Mesendoderm (in vitro differentiated cells): ENCODE data around the gene PPP2R3B.
A peak's percentile ranks its signal among the peaks of the same experiment; 100 is the strongest.

ENCODE experiments used
- DNase-seq: peaks from one replicate; pipeline ENCODE4 v3.0.0; 2013
- H2AK5ac ChIP-seq: 2 replicates; pipeline ENCODE4 v1.6.1; 2013; ENCODE audit warnings: low read length, inconsistent platforms
- H2BK120ac ChIP-seq: 2 replicates; pipeline ENCODE4 v1.6.1; 2013; ENCODE audit warnings: low read depth, mild to moderate bottlenecking, low read length, moderate library complexity, mixed read lengths
- H2BK15ac ChIP-seq: replicated peaks from 2 replicates; pipeline ENCODE4 v1.6.1; 2013; ENCODE audit warnings: low read depth, mild to moderate bottlenecking, moderate library complexity
- H2BK5ac ChIP-seq: 2 replicates; pipeline ENCODE4 v1.6.1; 2013; ENCODE audit warnings: low read length, inconsistent platforms
- H3K18ac ChIP-seq: 2 replicates; pipeline ENCODE4 v1.6.1; 2013; ENCODE audit warnings: mild to moderate bottlenecking, low read length, mixed read lengths
- H3K23ac ChIP-seq: one replicate; pipeline ENCODE4 v1.6.1; 2013; ENCODE audit warnings: low read length
- H3K27ac ChIP-seq: 2 replicates; pipeline ENCODE4 v1.5.1; 2013; ENCODE audit warnings: low read depth, mild to moderate bottlenecking, inconsistent platforms, low read length, moderate library complexity
- H3K27me3 ChIP-seq: 2 replicates; pipeline ENCODE4 v1.6.1; 2013; ENCODE audit warnings: low read length, control low read depth, mild to moderate bottlenecking, inconsistent platforms; ENCODE audit not compliant: insufficient read depth, poor library complexity
- H3K36me3 ChIP-seq: 2 replicates; pipeline ENCODE4 v1.6.1; 2013; ENCODE audit warnings: low read length, inconsistent platforms; ENCODE audit not compliant: control insufficient read depth, insufficient read depth
- H3K4ac ChIP-seq: one replicate; pipeline ENCODE4 v1.6.1; 2013; ENCODE audit warnings: low read depth, mild to moderate bottlenecking, low read length, moderate library complexity
- H3K4me1 ChIP-seq: 2 replicates; pipeline ENCODE4 v1.6.1; 2013; ENCODE audit warnings: low read depth, low read length, inconsistent platforms; ENCODE audit not compliant: control insufficient read depth
- H3K4me2 ChIP-seq: 2 replicates; pipeline ENCODE4 v1.6.1; 2013; ENCODE audit warnings: low read length
- H3K4me3 ChIP-seq: 2 replicates; pipeline ENCODE4 v1.5.1; 2013; ENCODE audit warnings: mild to moderate bottlenecking, low read length
- H3K56ac ChIP-seq: one replicate; pipeline ENCODE4 v1.6.1; 2013; ENCODE audit warnings: low read length
- H3K79me1 ChIP-seq: 2 replicates; pipeline ENCODE4 v1.6.1; 2013; ENCODE audit warnings: low read length, inconsistent platforms
- H3K79me2 ChIP-seq: 2 replicates; pipeline ENCODE4 v1.6.1; 2013; ENCODE audit warnings: mild to moderate bottlenecking, low read length; ENCODE audit not compliant: control insufficient read depth, insufficient read depth
- H3K9ac ChIP-seq: 2 replicates; pipeline ENCODE4 v1.6.1; 2013; ENCODE audit warnings: low read length, inconsistent platforms
- H4K5ac ChIP-seq: one replicate; pipeline ENCODE4 v1.6.1; 2013; ENCODE audit warnings: low read length
- H4K8ac ChIP-seq: one replicate; pipeline ENCODE4 v1.6.1; 2013; ENCODE audit warnings: low read depth, mild to moderate bottlenecking, control low read depth, low read length, moderate library complexity
- WGBS: extraction: QIAGEN DNeasy Blood & Tissue Kit; methylation state at CpG from one replicate; pipeline ENCODE4 v1.1.7; 2013; ENCODE audit warnings: low lambda C conversion rate, missing lambda C conversion rate; ENCODE audit not compliant: insufficient coverage; ENCODE audit errors: extremely low coverage; 5-methylcytosine and 5-hydroxymethylcytosine counted together

PPP2R3B gene

GRCh38 chrX:375181-376036 lies 11.3 kb downstream of the PPP2R3B start:
- no peak overlapping the region for H3K27ac ChIP-seq
- no peak overlapping the region for H3K4ac ChIP-seq
- no peak overlapping the region for H3K18ac ChIP-seq
- no peaks in the 10 kb centered on the region for H3K4me1 ChIP-seq
- no peak overlapping the region for H2BK15ac ChIP-seq
- no peak overlapping the region for H3K56ac ChIP-seq
- no peak overlapping the region for H3K9ac ChIP-seq
- DNase-seq: no peak
- no peaks in the 10 kb centered on the region for H3K36me3 ChIP-seq
- no peak overlapping the region for H2BK5ac ChIP-seq
- no peak overlapping the region for H3K23ac ChIP-seq
- H3K27me3 ChIP-seq: peaks cover 7% of the 10 kb centered on the region
- H4K8ac ChIP-seq: no peak overlapping the region
- H2BK120ac ChIP-seq: no peak overlapping the region
- H3K79me1 ChIP-seq: peaks cover 13% of the 10 kb centered on the region
- no peak overlapping the region for H3K4me2 ChIP-seq
- H3K79me2 ChIP-seq: peaks cover 12% of the 10 kb centered on the region
- H2AK5ac ChIP-seq: no peak overlapping the region
- no CpG with 5 or more reads among the region's 38 CpGs for WGBS
- no peak overlapping the region for H4K5ac ChIP-seq
- no peak overlapping the region for H3K4me3 ChIP-seq

GRCh38 chrX:374596-374995 lies 12.1 kb downstream of the PPP2R3B start:
- Histone ChIP-seq H3K27me3 (peaks cover 7% of the 10 kb centered on the region), H4K8ac (no peak overlapping the region), H3K4me2 (no peak overlapping the region), H3K79me2 (peaks cover 11% of the 10 kb centered on the region), H3K36me3 (no peaks in the 10 kb centered on the region), H2BK120ac (no peak overlapping the region), H3K23ac (peak overlapping the region; percentile 24), H3K27ac (no peak overlapping the region), H2BK15ac (no peak overlapping the region), H3K56ac (no peak overlapping the region), H4K5ac (no peak overlapping the region), H2BK5ac (no peak overlapping the region), H3K9ac (peak overlapping the region; percentile 16), H2AK5ac (no peak overlapping the region), H3K4me1 (no peaks in the 10 kb centered on the region), H3K4ac (no peak overlapping the region), H3K18ac (no peak overlapping the region), H3K4me3 (no peak overlapping the region), H3K79me1 (peaks cover 10% of the 10 kb centered on the region)
- WGBS: no CpG with 5 or more reads among the region's 21 CpGs
- no peak for DNase-seq

GRCh38 chrX:373641-374471 lies 12.9 kb downstream of the PPP2R3B start:
- peaks cover 7% of the 10 kb centered on the region for H3K27me3 ChIP-seq
- no peak overlapping the region for H2AK5ac ChIP-seq
- H3K79me2 ChIP-seq: peaks cover 6% of the 10 kb centered on the region
- H3K27ac ChIP-seq: no peak overlapping the region
- no peak overlapping the region for H2BK120ac ChIP-seq
- no peak overlapping the region for H4K8ac ChIP-seq
- peak overlapping the region; percentile 90 for H3K56ac ChIP-seq
- H3K18ac ChIP-seq: no peak overlapping the region
- peak overlapping the region; percentile 87 for H3K4me2 ChIP-seq
- peak overlapping the region; percentile 72 for H3K9ac ChIP-seq
- H3K4me1 ChIP-seq: no peaks in the 10 kb centered on the region
- H4K5ac ChIP-seq: no peak overlapping the region
- H3K36me3 ChIP-seq: no peaks in the 10 kb centered on the region
- no CpG with 5 or more reads among the region's 93 CpGs for WGBS
- peak overlapping the region; percentile 53 for H3K4me3 ChIP-seq
- H2BK5ac ChIP-seq: no peak overlapping the region
- no peak overlapping the region for H3K23ac ChIP-seq
- no peak overlapping the region for H3K4ac ChIP-seq
- peak; percentile 59 for DNase-seq
- no peak overlapping the region for H2BK15ac ChIP-seq
- H3K79me1 ChIP-seq: peaks cover 5% of the 10 kb centered on the region

- Histone ChIP-seq H3K56ac (peak overlapping the region; percentile 67), H3K23ac (no peak overlapping the region), H2BK5ac (no peak overlapping the region), H3K36me3 (no peaks in the 10 kb centered on the region), H3K79me1 (peaks cover 2% of the 10 kb centered on the region), H4K5ac (no peak overlapping the region), H3K4ac (no peak overlapping the region), H3K18ac (no peak overlapping the region), H3K4me3 (no peak overlapping the region), H2BK15ac (no peak overlapping the region), H3K27me3 (peaks cover 7% of the 10 kb centered on the region), H3K27ac (no peak overlapping the region), H3K9ac (peak overlapping the region; percentile 72), H2BK120ac (no peak overlapping the region), H3K4me2 (peak overlapping the region; percentile 27), H3K79me2 (peaks cover 1% of the 10 kb centered on the region), H4K8ac (no peak overlapping the region), H2AK5ac (no peak overlapping the region), H3K4me1 (no peaks in the 10 kb centered on the region)
- DNase-seq: no peak
- no CpG with 5 or more reads among the region's 63 CpGs for WGBS
Measured at GRCh38 chrX:372856-373640, 13.7 kb downstream of the PPP2R3B start.

- Histone ChIP-seq H3K27me3 (peaks cover 7% of the 10 kb centered on the region), H3K56ac (no peak overlapping the region), H3K36me3 (no peaks in the 10 kb centered on the region), H3K9ac (no peak overlapping the region), H3K79me2 (peaks cover 1% of the 10 kb centered on the region), H3K4me1 (no peaks in the 10 kb centered on the region), H3K4me2 (no peak overlapping the region), H3K79me1 (peaks cover 2% of the 10 kb centered on the region), H3K23ac (no peak overlapping the region), H4K5ac (no peak overlapping the region), H3K4ac (no peak overlapping the region), H3K18ac (no peak overlapping the region), H2BK120ac (no peak overlapping the region), H3K4me3 (no peak overlapping the region), H3K27ac (no peak overlapping the region), H4K8ac (no peak overlapping the region), H2BK5ac (no peak overlapping the region), H2BK15ac (no peak overlapping the region), H2AK5ac (no peak overlapping the region)
- WGBS: no CpG with 5 or more reads among the region's 15 CpGs
- no peak for DNase-seq
Measured at GRCh38 chrX:371907-372306, 14.8 kb downstream of the PPP2R3B start.
